AG04450 (cell line): Measurements from ENCODE around the gene FXYD5. TPM values are rescaled to one million over a fixed set of nuclear protein-coding genes. Genes with fewer than 3 reads are reported as not detected.

Experiments
- CTCF ChIA-PET: fragments of 300-600, 350-600 bp; formaldehyde crosslinking; extraction: SDS; loops from one replicate; lab custom pipeline; 2022; ENCODE audit warnings: antibody characterized with exemption, inconsistent platforms; lab: Charles Lee
- POLR2A ChIA-PET: fragments of 350-600 bp; formaldehyde crosslinking; extraction: SDS; loops from one replicate; lab custom pipeline; 2021; ENCODE audit warnings: antibody characterized with exemption, inconsistent platforms; lab: Yijun Ruan, JAX
- DNase-seq: peaks from one replicate; pipeline ENCODE4 v3.0.0-alpha.2; 2011; ENCODE audit warnings: low read depth, low spot score
- H3K27ac ChIP-seq: one replicate; pipeline ENCODE4 v1.5.1; 2012; ENCODE audit warnings: low read depth, low read length, control low read depth
- H3K27me3 ChIP-seq: one replicate; pipeline ENCODE4 v1.6.0; 2012; ENCODE audit warnings: low read length; ENCODE audit not compliant: control insufficient read depth, insufficient read depth
- H3K4me3 ChIP-seq: 2 replicates; pipeline ENCODE4 v1.5.1; 2011; ENCODE audit warnings: mild to moderate bottlenecking, low read depth, low read length, control low read depth
- H3K9me3 ChIP-seq: 2 replicates; pipeline ENCODE4 v1.5.1; 2012; ENCODE audit warnings: low read length; ENCODE audit not compliant: control insufficient read depth, insufficient read depth
- CTCF ChIP-seq: IDR thresholded peaks from 2 replicates; pipeline ENCODE4 v1.5.1; 2011; ENCODE audit warnings: low read depth, low read length, control low read depth, inconsistent platforms
- polyA plus RNA-seq: library from polyadenylated mRNA; depleted of rRNA; stranded (reverse); fragments of >200 nt; gene quantifications from 2 replicates; pipeline ENCODE4 v1.2.3, GENCODE V29; 2011

Gene FXYD5
- polyA plus RNA-seq, 1 experiment: 80.3 TPM

- Histone ChIP-seq H3K27me3 (peaks cover 7% of the 10 kb centered on the region), H3K27ac (no peak overlapping the region), H3K9me3 (no peaks in the 10 kb centered on the region), H3K4me3 (no peak overlapping the region)
- TF ChIP-seq CTCF: no peak
- DNase-seq: no peak
- ChIA-PET POLR2A (no interaction called here), CTCF (interaction anchor here (0.6 to 4.8 kb wide), 4 partner anchors 19 to 552 kb away, joined by 6 to 42 read pairs (median 20); partner anchors contain the start of genes FXYD7 and LGI4)
Observed at GRCh38 chr19:35117116-35117515, 37.4 kb upstream of the FXYD5 start.

GRCh38 chr19:35117799-35118198 is 36.7 kb upstream of the FXYD5 start:
- H3K4me3 ChIP-seq: no peak overlapping the region
- DNase-seq: no peak
- ChIA-PET CTCF (interaction anchor here (0.6 to 4.8 kb wide), 3 partner anchors 18 to 551 kb away, joined by 5 to 31 read pairs (median 8); partner anchors contain the start of gene FXYD7), POLR2A (interaction anchor here (0.6 kb wide), 1 partner anchor 18 kb away, joined by 5 read pairs; no protein-coding TSS in a partner anchor)
- H3K27ac ChIP-seq: no peak overlapping the region
- no peaks in the 10 kb centered on the region for H3K9me3 ChIP-seq
- H3K27me3 ChIP-seq: peaks cover 7% of the 10 kb centered on the region
- TF ChIP-seq CTCF: no peak

- no peak for TF ChIP-seq CTCF
- DNase-seq: no peak
- ChIA-PET POLR2A (interaction anchor here (0.6 kb wide), 1 partner anchor 18 kb away, joined by 5 read pairs; no protein-coding TSS in a partner anchor), CTCF (interaction anchor here (0.7 to 4.8 kb wide), 3 partner anchors 18 to 51 kb away, joined by 5 to 31 read pairs (median 7); partner anchors contain the start of gene FXYD7)
- H3K27me3 ChIP-seq: peaks cover 7% of the 10 kb centered on the region
- no peak overlapping the region for H3K27ac ChIP-seq
- no peaks in the 10 kb centered on the region for H3K9me3 ChIP-seq
- no peak overlapping the region for H3K4me3 ChIP-seq
Observed at GRCh38 chr19:35118268-35119020, 36.1 kb upstream of the FXYD5 start.

GRCh38 chr19:35119091-35119490 is 35.4 kb upstream of the FXYD5 start:
- CTCF ChIA-PET: interaction anchor here (2.0 kb wide), 1 partner anchor 52 kb away, joined by 7 read pairs; no protein-coding TSS in a partner anchor
- POLR2A ChIA-PET: no interaction called here
- DNase-seq: no peak
- H3K27me3 ChIP-seq: peaks cover 7% of the 10 kb centered on the region
- H3K27ac ChIP-seq: no peak overlapping the region
- no peak overlapping the region for H3K4me3 ChIP-seq
- no peaks in the 10 kb centered on the region for H3K9me3 ChIP-seq
- TF ChIP-seq CTCF: no peak
